ENCODE measurements around the gene FGB.

FGB gene

DNA sequence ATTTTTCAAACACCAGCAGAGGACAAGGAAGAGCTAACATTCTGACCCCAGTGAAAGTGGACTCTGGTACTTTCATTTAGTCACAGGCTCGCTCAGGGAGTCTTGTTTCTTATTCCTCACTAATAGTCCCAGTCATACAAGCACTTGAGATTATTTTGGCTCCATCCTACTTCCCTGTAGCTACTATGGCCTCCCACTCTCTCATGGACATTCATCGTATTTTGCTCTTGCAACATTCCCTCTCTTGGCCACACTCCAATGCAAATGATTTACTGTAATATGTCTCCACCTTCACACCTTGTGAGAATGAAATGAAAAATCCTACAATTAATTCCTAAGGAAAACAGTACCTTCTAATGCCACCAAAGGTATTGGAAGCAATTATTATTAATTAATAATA, 33.9 kb upstream of the FGB start:
- no peak overlapping the region for H3K4me3 ChIP-seq (ENCODE audit: low read depth, low read length)

GRCh38 chr4:154529728-154530519, 32.9 kb upstream of the FGB start:
- DNase-seq (ENCODE audit: low read depth): peak; percentile 13
- TF ChIP-seq, protein P1, sequence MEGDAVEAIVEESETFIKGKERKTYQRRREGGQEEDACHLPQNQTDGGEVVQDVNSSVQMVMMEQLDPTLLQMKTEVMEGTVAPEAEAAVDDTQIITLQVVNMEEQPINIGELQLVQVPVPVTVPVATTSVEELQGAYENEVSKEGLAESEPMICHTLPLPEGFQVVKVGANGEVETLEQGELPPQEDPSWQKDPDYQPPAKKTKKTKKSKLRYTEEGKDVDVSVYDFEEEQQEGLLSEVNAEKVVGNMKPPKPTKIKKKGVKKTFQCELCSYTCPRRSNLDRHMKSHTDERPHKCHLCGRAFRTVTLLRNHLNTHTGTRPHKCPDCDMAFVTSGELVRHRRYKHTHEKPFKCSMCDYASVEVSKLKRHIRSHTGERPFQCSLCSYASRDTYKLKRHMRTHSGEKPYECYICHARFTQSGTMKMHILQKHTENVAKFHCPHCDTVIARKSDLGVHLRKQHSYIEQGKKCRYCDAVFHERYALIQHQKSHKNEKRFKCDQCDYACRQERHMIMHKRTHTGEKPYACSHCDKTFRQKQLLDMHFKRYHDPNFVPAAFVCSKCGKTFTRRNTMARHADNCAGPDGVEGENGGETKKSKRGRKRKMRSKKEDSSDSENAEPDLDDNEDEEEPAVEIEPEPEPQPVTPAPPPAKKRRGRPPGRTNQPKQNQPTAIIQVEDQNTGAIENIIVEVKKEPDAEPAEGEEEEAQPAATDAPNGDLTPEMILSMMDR (conservative IDR thresholded peaks at IDR 0.05; ENCODE audit: low read depth, low read length): no peak
- no peak overlapping the region for H3K4me3 ChIP-seq (ENCODE audit: low read depth, low read length)

More for the DNA sequence above, 33.9 kb upstream of the FGB start:
- DNase-seq (ENCODE audit: low read depth): no peak
- TF ChIP-seq, protein P1 (conservative IDR thresholded peaks at IDR 0.05; ENCODE audit: low read depth, low read length): no peak

GRCh38 chr4:154534296-154534695, 28.5 kb upstream of the FGB start:
- TF ChIP-seq, protein P1 (conservative IDR thresholded peaks at IDR 0.05; ENCODE audit: low read depth, low read length): no peak
- no peak for DNase-seq (ENCODE audit: low read depth)
- H3K4me3 ChIP-seq (ENCODE audit: low read depth, low read length): no peak overlapping the region

GRCh38 chr4:154542271-154542879, 20.4 kb upstream of the FGB start:
- TF ChIP-seq, protein P1 (conservative IDR thresholded peaks at IDR 0.05; ENCODE audit: low read depth, low read length): no peak
- H3K4me3 ChIP-seq (ENCODE audit: low read depth, low read length): no peak overlapping the region
- DNase-seq (ENCODE audit: low read depth): no peak

- no peak for DNase-seq (ENCODE audit: low read depth)
- no peak overlapping the region for H3K4me3 ChIP-seq (ENCODE audit: low read depth, low read length)
- TF ChIP-seq, protein P1 (conservative IDR thresholded peaks at IDR 0.05; ENCODE audit: low read depth, low read length): peak; percentile 47
Observed at GRCh38 chr4:154545689-154546088, 17.1 kb upstream of the FGB start.

GRCh38 chr4:154549894-154550790, 12.7 kb upstream of the FGB start, which contains the start of gene PLRG1:
PLRG1 (minus strand) TSS chr4:154550400; CDS start chr4:154550308, 92 bp downstream.
- peak within 1 kb of the TSS; percentile 87 for H3K4me3 ChIP-seq (ENCODE audit: low read depth, low read length)
- DNase-seq (ENCODE audit: low read depth): peak; percentile 97
- TF ChIP-seq, protein P1 (conservative IDR thresholded peaks at IDR 0.05; ENCODE audit: low read depth, low read length): peak; percentile 25
